Caco-2 (cell line): ENCODE data around the gene MGAT3. TPM values are rescaled to one million over a fixed set of nuclear protein-coding genes. Genes with fewer than 3 reads are reported as not detected.

ENCODE experiments used
- BruUV-seq: library from RNA; stranded (reverse); fragments of 400-500 nt; replicated peaks from 2 replicates; lab custom pipeline; 2021; lab: Mats Ljungman, UMichigan
- CTCF ChIA-PET: fragments of 300-600 bp; sonication (Branson Sonifier 250); formaldehyde crosslinking; loops from one replicate; lab custom pipeline; 2022; ENCODE audit warnings: antibody characterized with exemption; lab: Charles Lee
- POLR2A ChIA-PET: fragments of 300-600 bp; sonication (Branson Sonifier 250); formaldehyde crosslinking; loops from one replicate; lab custom pipeline; 2022; ENCODE audit warnings: antibody characterized with exemption; lab: Charles Lee
- DNase-seq, 2 experiments: peaks; one replicate each; pipeline versions ENCODE4 v3.0.0 to v3.0.0-alpha.2; 2020 to 2022
- H3K27me3 ChIP-seq: replicated peaks from 2 replicates; pipeline ENCODE4 v1.6.0; 2011; ENCODE audit warnings: low read length; ENCODE audit not compliant: control insufficient read depth, insufficient read depth
- H3K36me3 ChIP-seq: 2 replicates; pipeline ENCODE4 v1.5.1; 2011; ENCODE audit warnings: low read length; ENCODE audit not compliant: control insufficient read depth, insufficient read depth
- H3K4me1 ChIP-seq: fragments of 250-450 bp; sonication (Bioruptor Pico); 2 replicates; pipeline ENCODE4 v1.5.1; 2020; ENCODE audit warnings: mild to moderate bottlenecking
- H3K4me3 ChIP-seq: 2 replicates; pipeline ENCODE4 v1.5.1; 2011; ENCODE audit warnings: low read depth, mild to moderate bottlenecking, control low read depth, low read length
- H3K9me3 ChIP-seq: fragments of 250-450 bp; sonication (Bioruptor Pico); 2 replicates; pipeline ENCODE4 v1.5.1; 2020; ENCODE audit warnings: mild to moderate bottlenecking, moderate library complexity
- H3K27ac Mint-ChIP-seq: one replicate; pipeline ENCODE4 v1.8.0; 2022; ENCODE audit warnings: mixed read lengths; ENCODE audit not compliant: unreplicated experiment
- H3K27me3 Mint-ChIP-seq: one replicate; pipeline ENCODE4 v1.8.0; 2022; ENCODE audit warnings: mixed read lengths; ENCODE audit not compliant: insufficient read depth, unreplicated experiment
- H3K36me3 Mint-ChIP-seq: one replicate; pipeline ENCODE4 v1.8.0; 2022; ENCODE audit warnings: mild to moderate bottlenecking, mixed read lengths; ENCODE audit not compliant: insufficient read depth, unreplicated experiment
- H3K4me1 Mint-ChIP-seq: one replicate; pipeline ENCODE4 v1.8.0; 2022; ENCODE audit warnings: low read depth, mixed read lengths; ENCODE audit not compliant: unreplicated experiment
- H3K4me3 Mint-ChIP-seq: one replicate; pipeline ENCODE4 v1.8.0; 2022; ENCODE audit warnings: mild to moderate bottlenecking, moderate library complexity, mixed read lengths; ENCODE audit not compliant: unreplicated experiment
- H3K9me3 Mint-ChIP-seq: one replicate; pipeline ENCODE4 v1.8.0; 2022; ENCODE audit warnings: mixed read lengths; ENCODE audit not compliant: unreplicated experiment
- CTCF ChIP-seq, 2 experiments: fragments of 200-600 bp in 1 of 2; IDR thresholded peaks; 1 replicate in 1 of 2; 2 replicates in 1 of 2; pipeline versions ENCODE4 v1.5.1 to v1.8.0; 2011 to 2022; ENCODE audit warnings: antibody characterized with exemption in 1 of 2, control low read depth in 1 of 2, inconsistent platforms in 1 of 2, low read depth in 1 of 2, low read length in 1 of 2, mild to moderate bottlenecking in 1 of 2, moderate library complexity in 1 of 2; ENCODE audit not compliant: insufficient read depth in 1 of 2, severe bottlenecking in 1 of 2, unreplicated experiment in 1 of 2
- intact Hi-C: fragments of 100-400 bp; cut with micrococcal nuclease; formaldehyde crosslinking; loops from one replicate; pipeline ENCODE4 v1.10.0; 2022; ENCODE audit not compliant: unreplicated experiment
- total RNA-seq: library from RNA; stranded (reverse); gene quantifications from 2 replicates; pipeline ENCODE4 v1.2.3, GENCODE V29; 2022

Gene MGAT3
- total RNA-seq, 1 experiment from 2014 or later = 16.6 TPM

GRCh38 chr22:39473851-39474250 lies 17.0 kb downstream of the MGAT3 start:
- peak overlapping the region; percentile 98 for H3K27ac Mint-ChIP-seq
- BruUV-seq = no TSS peak
- H3K36me3 Mint-ChIP-seq = peaks cover 7% of the 10 kb centered on the region
- Histone ChIP-seq H3K4me1 (peaks cover 71% of the 10 kb centered on the region), H3K4me3 (peak overlapping the region; percentile 36), H3K27me3 (no peaks in the 10 kb centered on the region), H3K9me3 (no peaks in the 10 kb centered on the region), H3K36me3 (no peaks in the 10 kb centered on the region; the same call in none of the 2 replicates)
- CTCF ChIA-PET = interaction anchor here (0.7 to 3.2 kb wide), 3 partner anchors 28 to 130 kb away, joined by 3 to 13 read pairs (median 4); partner anchors contain the start of gene MIEF1
- intact Hi-C loops = loop anchor here (2.0 to 5.0 kb wide), 4 partner anchors 17 to 523 kb away; no protein-coding TSS in a partner anchor
- peaks cover 57% of the 10 kb centered on the region for H3K4me1 Mint-ChIP-seq
- POLR2A ChIA-PET = interaction anchor here (0.6 to 1.7 kb wide), 4 partner anchors 16 to 155 kb away, joined by 3 to 7 read pairs (median 4); partner anchors contain the start of gene MIEF1
- H3K4me3 Mint-ChIP-seq = peak overlapping the region; percentile 92
- no peaks in the 10 kb centered on the region for H3K27me3 Mint-ChIP-seq
- DNase-seq = peak in 1 of 2 experiments; percentile 26
- H3K9me3 Mint-ChIP-seq = no peaks in the 10 kb centered on the region
- no peak for TF ChIP-seq CTCF (IDR thresholded peaks at IDR 0.05; ENCODE audit: insufficient read depth in 1 of 2, low read depth in 1 of 2, low read length in 1 of 2, severe bottlenecking in 1 of 2, unreplicated experiment in 1 of 2)

DNA sequence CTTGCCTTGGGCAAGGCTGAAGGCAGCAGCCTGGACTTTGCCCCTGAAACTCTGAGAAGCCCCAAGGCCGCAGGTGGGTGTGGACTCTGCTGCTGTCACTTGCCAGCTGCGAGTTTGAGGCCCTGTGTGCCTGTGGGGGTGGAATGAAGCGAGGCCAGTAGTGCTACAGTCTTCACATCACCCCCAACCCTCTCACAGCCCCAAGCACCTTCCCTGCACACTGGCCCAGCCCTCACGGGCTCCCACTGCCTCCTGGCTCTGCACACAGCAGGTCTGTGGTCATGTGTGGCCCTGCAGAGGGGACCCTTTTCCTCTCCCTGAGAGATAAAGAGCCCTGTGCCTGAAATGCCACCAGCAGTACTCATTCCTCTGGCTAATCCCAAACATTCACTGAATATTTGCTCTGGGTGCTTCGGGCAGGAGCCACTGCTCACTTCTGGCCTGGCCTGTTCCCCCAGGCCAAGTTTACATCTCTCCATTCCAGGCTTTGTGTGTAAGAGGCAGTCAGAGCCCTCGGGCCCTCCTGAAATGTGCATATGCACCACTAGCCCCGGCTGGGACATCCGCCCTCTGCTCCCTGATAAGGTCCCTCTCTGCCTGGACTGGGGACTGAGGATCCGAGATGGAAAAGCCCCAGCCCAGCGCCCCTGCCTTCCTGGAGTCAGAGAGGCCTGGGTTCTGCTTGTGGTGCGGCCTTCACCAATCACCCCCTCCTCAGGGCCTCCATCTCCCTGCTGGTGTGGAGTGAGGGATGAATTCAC lies 17.7 kb downstream of the MGAT3 start:
- Mint-ChIP-seq H3K4me3 (peak overlapping the region; percentile 92), H3K36me3 (peaks cover 7% of the 10 kb centered on the region), H3K27me3 (no peaks in the 10 kb centered on the region), H3K9me3 (no peaks in the 10 kb centered on the region), H3K27ac (peak overlapping the region; percentile 98), H3K4me1 (peaks cover 53% of the 10 kb centered on the region)
- TF ChIP-seq CTCF (IDR thresholded peaks at IDR 0.05; ENCODE audit: insufficient read depth in 1 of 2, low read depth in 1 of 2, low read length in 1 of 2, severe bottlenecking in 1 of 2, unreplicated experiment in 1 of 2) = no peak
- no peaks in the 10 kb centered on the region for H3K9me3 ChIP-seq
- no peak overlapping the region; the same call in 1 of the 2 replicates for H3K4me3 ChIP-seq
- ChIA-PET CTCF (interaction anchor here (0.8 to 3.2 kb wide), 6 partner anchors 19 to 54 kb away, joined by 3 to 13 read pairs (median 4); partner anchors contain the start of gene MIEF1), POLR2A (interaction anchor here (0.6 to 1.7 kb wide), 4 partner anchors 16 to 54 kb away, joined by 4 to 7 read pairs (median 4); no protein-coding TSS in a partner anchor)
- peak; percentile 87 to 89 for DNase-seq
- no TSS peak for BruUV-seq
- H3K36me3 ChIP-seq = no peaks in the 10 kb centered on the region; the same call in none of the 2 replicates
- intact Hi-C loops = loop anchor here (2.0 to 5.0 kb wide), 4 partner anchors 16 to 523 kb away; no protein-coding TSS in a partner anchor
- H3K4me1 ChIP-seq = peaks cover 66% of the 10 kb centered on the region
- H3K27me3 ChIP-seq = no peaks in the 10 kb centered on the region

DNA sequence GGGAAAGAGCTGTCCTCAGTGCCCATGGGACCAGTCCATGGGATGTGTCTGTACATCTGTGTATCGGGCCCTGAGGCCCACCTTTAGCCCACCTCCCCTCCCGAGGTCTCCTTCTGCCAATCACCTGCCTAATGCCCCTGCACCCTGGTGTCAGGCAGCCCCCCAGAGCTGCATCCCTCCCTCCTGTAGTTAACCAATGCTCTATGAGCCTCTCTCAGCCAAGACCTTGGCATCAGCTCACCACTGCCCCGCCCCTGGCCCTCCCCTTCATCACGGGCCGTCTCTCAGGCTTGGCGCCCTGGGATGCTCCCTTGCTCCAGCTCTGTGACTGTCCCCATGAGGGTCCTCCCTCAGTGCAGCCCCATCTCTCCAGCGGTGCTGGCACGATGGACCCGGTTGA lies 18.5 kb downstream of the MGAT3 start:
- Mint-ChIP-seq H3K27ac (peak overlapping the region; percentile 98), H3K9me3 (no peaks in the 10 kb centered on the region), H3K36me3 (peaks cover 7% of the 10 kb centered on the region), H3K27me3 (no peaks in the 10 kb centered on the region), H3K4me3 (peak overlapping the region; percentile 92), H3K4me1 (peaks cover 45% of the 10 kb centered on the region)
- BruUV-seq = no TSS peak
- TF ChIP-seq CTCF (IDR thresholded peaks at IDR 0.05; ENCODE audit: insufficient read depth in 1 of 2, low read depth in 1 of 2, low read length in 1 of 2, severe bottlenecking in 1 of 2, unreplicated experiment in 1 of 2) = no peak
- no peak for DNase-seq
- H3K36me3 ChIP-seq = no peaks in the 10 kb centered on the region; the same call in none of the 2 replicates
- no peaks in the 10 kb centered on the region for H3K27me3 ChIP-seq
- H3K4me3 ChIP-seq = no peak overlapping the region
- H3K4me1 ChIP-seq = peaks cover 58% of the 10 kb centered on the region
- no peaks in the 10 kb centered on the region for H3K9me3 ChIP-seq
- intact Hi-C loops = loop anchor here (2.0 kb wide), 3 partner anchors 15 to 39 kb away; no protein-coding TSS in a partner anchor
- POLR2A ChIA-PET = interaction anchor here (0.6 to 1.1 kb wide), 3 partner anchors 27 to 46 kb away, joined by 3 to 4 read pairs (median 4); partner anchors contain the start of gene MIEF1
- CTCF ChIA-PET = interaction anchor here (0.8 to 1.2 kb wide), 4 partner anchors 18 to 54 kb away, joined by 3 to 5 read pairs (median 4); no protein-coding TSS in a partner anchor
